Dendritic cell treated with granulocyte-macrophage colony-stimulating factor and Interleukin-4, amounts not matched to agents 40 ng/mL and 50 ng/mL, for 4 days (primary cell): ENCODE results near the gene TM2D3.

ENCODE experiments used
- H3K27ac Mint-ChIP-seq: one replicate; pipeline ENCODE4 v1.8.0; 2022; ENCODE audit warnings: mild to moderate bottlenecking, mixed read lengths
- H3K27me3 Mint-ChIP-seq: one replicate; pipeline ENCODE4 v1.8.0; 2022; ENCODE audit warnings: mild to moderate bottlenecking, mixed read lengths
- H3K36me3 Mint-ChIP-seq: one replicate; pipeline ENCODE4 v1.8.0; 2022; ENCODE audit warnings: low read depth, mixed read lengths
- H3K4me1 Mint-ChIP-seq: one replicate; pipeline ENCODE4 v1.8.0; 2022; ENCODE audit warnings: low read depth, mixed read lengths
- H3K4me3 Mint-ChIP-seq: one replicate; pipeline ENCODE4 v1.8.0; 2022; ENCODE audit warnings: mild to moderate bottlenecking, moderate library complexity, mixed read lengths
- H3K9me3 Mint-ChIP-seq: one replicate; pipeline ENCODE4 v1.8.0; 2022; ENCODE audit warnings: mixed read lengths
- intact Hi-C: fragments of 100-400 bp; cut with micrococcal nuclease; formaldehyde crosslinking; loops from one replicate; pipeline ENCODE4 v1.15.0; 2022

Gene TM2D3

DNA sequence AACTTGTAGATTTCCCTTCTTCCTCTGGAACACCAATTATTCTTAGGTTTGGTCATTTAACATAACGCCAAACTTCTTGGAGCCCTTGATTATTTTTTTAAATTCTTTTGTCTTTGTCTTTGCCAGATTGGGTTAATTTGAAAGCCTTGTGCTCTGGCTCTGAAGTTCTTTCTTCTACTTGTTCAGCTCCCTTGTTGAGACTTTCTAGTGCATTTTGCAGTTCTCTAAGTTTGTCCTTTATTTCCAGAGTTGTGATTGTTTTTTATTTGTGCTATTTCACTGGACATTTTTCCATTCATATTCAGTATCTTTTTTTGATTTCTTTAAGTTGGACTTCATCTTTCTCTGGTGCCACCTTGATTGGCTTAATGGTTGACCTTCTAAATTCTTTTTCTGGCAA is 55.5 kb downstream of the TM2D3 start:
- H3K27me3 Mint-ChIP-seq, result peaks cover 26% of the 10 kb centered on the region

More for the DNA sequence above, 55.5 kb downstream of the TM2D3 start:
- Mint-ChIP-seq H3K36me3 (no peaks in the 10 kb centered on the region), H3K27ac (no peak overlapping the region), H3K9me3 (peaks cover 41% of the 10 kb centered on the region), H3K4me3 (no peak overlapping the region), H3K4me1 (no peaks in the 10 kb centered on the region)
- intact Hi-C loops, result no loop called here
